GM18909 (cell line): ENCODE results near the gene IL17C.

Experiments used
- ATAC-seq: cut with Tn5 transposase; IDR thresholded peaks from one replicate; pipeline ENCODE4 v1.9.1; 2021; ENCODE audit warnings: mild to moderate bottlenecking; ENCODE audit not compliant: unreplicated experiment, poor library complexity

Gene IL17C

GRCh38 chr16:88624977-88625576 lies 13.3 kb upstream of the IL17C start:
- no peak for ATAC-seq

- ATAC-seq: no peak
These were observed 11.7 kb upstream of the IL17C start for GRCh38 chr16:88626646-88627045.

- no peak for ATAC-seq
These were observed 10.6 kb upstream of the IL17C start for GRCh38 chr16:88627531-88628411.

GRCh38 chr16:88628512-88628974 lies 9.8 kb upstream of the IL17C start:
- no peak for ATAC-seq

- no peak for ATAC-seq
These were observed 8.5 kb upstream of the IL17C start for GRCh38 chr16:88629835-88630234.

GRCh38 chr16:88630433-88630832 lies 7.9 kb upstream of the IL17C start:
- no peak for ATAC-seq

GRCh38 chr16:88630941-88631340 lies 7.4 kb upstream of the IL17C start:
- no peak for ATAC-seq

- ATAC-seq: no peak
These were observed 7.0 kb upstream of the IL17C start for GRCh38 chr16:88631384-88631783.

GRCh38 chr16:88631920-88632586 lies 6.3 kb upstream of the IL17C start:
- no peak for ATAC-seq

- ATAC-seq: no peak
These were observed 5.8 kb upstream of the IL17C start for GRCh38 chr16:88632587-88632930.

- ATAC-seq: peak; percentile 35
These were observed 4.7 kb upstream of the IL17C start for GRCh38 chr16:88633684-88634140.

- ATAC-seq: peak; percentile 60
These were observed 4.0 kb upstream of the IL17C start for GRCh38 chr16:88634141-88634993.

GRCh38 chr16:88634994-88635670 lies 3.2 kb upstream of the IL17C start:
- ATAC-seq: no peak

- ATAC-seq: no peak
These were observed 2.6 kb upstream of the IL17C start for GRCh38 chr16:88635671-88636319.

- ATAC-seq: no peak
These were observed 1.7 kb upstream of the IL17C start for GRCh38 chr16:88636488-88637265.

GRCh38 chr16:88639231-88640038 lies 1.1 kb downstream of the IL17C start:
- no peak for ATAC-seq

- no peak for ATAC-seq
These were observed 1.7 kb downstream of the IL17C start for GRCh38 chr16:88640039-88640495.
